GM19468 (cell line): ENCODE results near the gene KDM1B.
"Not testable (repeated sequence)": the region's sequence is repeated elsewhere in the genome, so short reads cannot be mapped to it uniquely, and the experiment has no call there.

Source experiments
- ATAC-seq: cut with Tn5 transposase; IDR thresholded peaks from one replicate; pipeline ENCODE4 v1.9.1; 2021; ENCODE audit warnings: mild to moderate bottlenecking, moderate library complexity, moderate number of reproducible peaks; ENCODE audit not compliant: unreplicated experiment; ENCODE audit errors: extremely low read depth

The KDM1B gene

GRCh38 chr6:18147616-18148015 lies 7.6 kb upstream of the KDM1B start:
- ATAC-seq, result no peak

- no peak for ATAC-seq
Measured at GRCh38 chr6:18148304-18149025, 6.8 kb upstream of the KDM1B start.

DNA sequence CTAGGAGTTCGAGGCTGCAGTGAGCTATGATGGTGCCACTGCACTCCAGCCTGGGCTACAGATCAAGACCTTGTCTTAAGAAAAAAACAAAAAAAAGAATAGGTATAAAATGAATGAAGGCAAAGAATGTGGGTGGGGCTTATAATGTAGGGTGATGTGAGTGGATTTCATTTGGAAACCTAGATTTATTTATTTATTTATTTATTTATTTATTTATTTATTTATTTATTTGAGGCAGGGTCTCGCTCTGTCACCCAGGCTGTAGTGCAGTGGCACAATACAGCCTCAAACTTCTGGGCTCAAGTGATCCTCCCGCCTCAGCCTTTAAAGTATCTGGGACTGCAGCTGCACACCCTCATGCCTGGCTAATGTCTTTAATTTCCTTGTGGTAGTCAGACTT lies 3.8 kb upstream of the KDM1B start:
- not testable (repeated sequence) for ATAC-seq

- no peak for ATAC-seq
Measured at GRCh38 chr6:18151801-18152200, 3.4 kb upstream of the KDM1B start.

DNA sequence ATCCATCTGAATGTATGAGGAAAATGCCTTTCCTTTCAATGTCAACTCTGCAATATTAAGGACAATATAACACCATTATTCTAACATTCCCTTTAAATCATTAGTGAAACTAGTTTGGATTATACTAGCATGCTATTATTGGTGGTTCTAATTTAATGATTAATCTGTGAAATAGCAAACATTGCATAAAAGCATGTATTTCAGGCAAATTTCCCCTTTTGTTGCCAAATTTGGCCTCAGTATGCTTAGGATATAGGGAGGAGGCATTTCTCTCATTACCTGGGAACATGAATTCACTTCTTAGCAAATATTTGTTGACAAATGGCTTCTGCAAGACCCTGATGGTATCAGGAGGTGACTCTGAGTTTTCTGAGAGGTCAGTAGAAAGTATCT lies 1.9 kb upstream of the KDM1B start:
- no peak for ATAC-seq

GRCh38 chr6:18154507-18155149 lies 594 bp upstream of the KDM1B start, which contains the start of gene TPMT:
TSS of gene TPMT (minus strand) at chr6:18155077. CDS start at chr6:18149127, 5,950 bp downstream.
- peak; percentile 37 for ATAC-seq

GRCh38 chr6:18155864-18156421 lies 721 bp downstream of the KDM1B start:
- peak; percentile 21 for ATAC-seq

DNA sequence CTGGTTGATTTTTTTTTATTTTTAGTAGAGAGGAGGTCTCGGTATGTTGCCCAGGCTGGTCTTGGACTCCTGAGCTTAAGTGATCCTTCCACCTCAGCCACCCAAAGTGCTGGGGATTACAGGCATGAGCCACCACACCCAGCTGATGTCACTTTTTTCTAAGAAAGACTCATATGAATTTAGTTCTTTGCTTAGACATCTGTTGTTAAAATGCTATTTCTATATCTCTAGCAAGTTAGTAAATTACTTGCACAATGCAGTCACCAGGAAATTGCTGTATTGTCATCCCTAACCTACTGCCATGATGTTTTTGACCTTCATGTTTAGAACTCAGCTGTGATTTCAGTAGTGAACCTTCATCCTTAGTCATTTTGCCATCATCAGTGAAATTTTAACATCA lies 5.7 kb downstream of the KDM1B start:
- ATAC-seq, result no peak

DNA sequence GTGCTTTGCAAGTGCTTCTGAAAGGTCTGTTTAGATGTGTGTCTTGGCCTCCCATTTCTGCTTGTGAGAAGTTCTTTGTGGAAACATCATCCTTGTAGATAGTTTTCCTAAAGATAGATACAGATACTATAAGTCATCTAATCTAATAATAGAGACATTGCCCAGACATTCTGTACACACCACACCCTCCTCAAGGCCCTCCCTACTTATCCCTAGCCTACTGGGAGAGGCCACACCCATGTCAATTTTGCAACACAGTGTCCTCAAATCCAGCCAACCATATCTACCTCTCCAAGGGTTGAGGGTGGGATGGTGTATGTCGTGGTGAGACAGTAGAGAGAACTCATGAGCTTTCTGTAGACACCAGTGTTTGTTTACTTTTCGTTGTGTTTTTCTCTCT lies 6.2 kb downstream of the KDM1B start:
- no peak for ATAC-seq

DNA sequence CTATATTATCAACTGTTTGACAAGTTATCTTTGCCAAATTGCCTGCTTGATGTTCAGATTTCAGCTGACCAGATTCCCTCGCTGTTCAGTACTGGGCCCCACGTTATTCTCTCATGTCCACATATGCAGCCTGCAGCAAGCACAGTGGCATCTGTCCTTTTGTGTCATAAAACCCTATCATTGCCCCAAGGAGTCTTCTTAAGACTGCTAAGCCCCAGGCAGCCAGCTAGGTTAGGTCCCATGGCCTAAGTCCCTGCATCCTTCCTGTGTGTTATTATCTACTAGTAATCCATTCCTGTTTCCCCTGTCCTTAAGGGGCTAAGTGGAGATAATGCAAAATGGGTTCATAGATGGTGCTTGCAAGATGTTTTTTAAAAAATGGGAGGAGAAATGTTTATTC lies 7.2 kb downstream of the KDM1B start:
- ATAC-seq, result no peak

GRCh38 chr6:18165751-18166150 lies 10.5 kb downstream of the KDM1B start:
- no peak for ATAC-seq

DNA sequence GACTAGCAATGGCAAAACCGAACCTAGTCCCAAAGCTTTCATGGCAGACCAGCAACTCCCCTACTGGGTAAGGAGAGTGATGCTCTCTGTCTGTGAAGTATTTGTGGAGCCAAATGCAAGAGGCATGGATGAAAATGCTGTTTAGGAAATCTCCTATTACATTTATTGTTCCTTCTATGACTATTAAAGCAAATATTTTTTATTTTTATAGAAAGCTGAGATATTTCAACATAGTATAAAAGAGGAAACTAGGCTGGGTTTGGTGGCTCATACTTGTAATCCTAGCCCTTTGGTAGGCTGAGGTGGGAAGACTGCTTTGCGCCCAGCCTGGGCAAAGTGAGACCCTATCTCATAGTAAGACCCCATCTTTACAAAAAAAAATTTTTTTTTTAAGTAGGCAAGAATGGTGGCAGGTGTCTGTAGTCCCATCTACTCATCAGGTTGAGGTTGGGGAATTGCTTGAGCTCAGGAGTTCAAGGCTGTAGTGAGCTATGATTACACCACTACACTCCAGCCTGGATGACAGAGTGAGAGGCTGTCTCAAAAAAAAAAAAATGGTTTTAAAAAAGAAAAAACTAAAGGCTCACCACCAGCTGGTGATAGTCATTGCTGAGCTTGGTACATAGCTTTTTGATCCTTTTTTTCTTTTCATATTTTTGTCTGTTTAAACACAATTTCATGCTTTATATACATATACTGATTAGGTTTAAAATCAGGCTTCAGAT lies 11.3 kb downstream of the KDM1B start:
- no peak for ATAC-seq

DNA sequence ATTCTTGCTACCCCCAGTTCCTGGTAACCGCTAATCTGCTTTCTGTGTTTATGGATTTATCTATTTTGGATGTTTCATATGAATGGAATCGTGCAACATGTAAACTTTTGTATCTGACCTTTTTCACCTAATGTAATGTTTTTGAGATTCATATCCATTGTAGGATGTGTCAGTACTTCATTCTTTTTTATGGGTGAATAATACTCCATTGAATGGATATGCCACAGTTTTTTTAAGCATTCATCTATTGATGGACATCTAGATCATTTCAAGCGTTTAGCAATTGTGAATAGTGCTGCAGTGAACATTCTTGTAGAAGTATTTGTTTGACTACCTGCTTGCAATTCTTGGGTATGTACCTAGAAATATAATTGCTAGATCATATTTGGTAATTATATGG lies 13.0 kb downstream of the KDM1B start:
- ATAC-seq, result no peak

DNA sequence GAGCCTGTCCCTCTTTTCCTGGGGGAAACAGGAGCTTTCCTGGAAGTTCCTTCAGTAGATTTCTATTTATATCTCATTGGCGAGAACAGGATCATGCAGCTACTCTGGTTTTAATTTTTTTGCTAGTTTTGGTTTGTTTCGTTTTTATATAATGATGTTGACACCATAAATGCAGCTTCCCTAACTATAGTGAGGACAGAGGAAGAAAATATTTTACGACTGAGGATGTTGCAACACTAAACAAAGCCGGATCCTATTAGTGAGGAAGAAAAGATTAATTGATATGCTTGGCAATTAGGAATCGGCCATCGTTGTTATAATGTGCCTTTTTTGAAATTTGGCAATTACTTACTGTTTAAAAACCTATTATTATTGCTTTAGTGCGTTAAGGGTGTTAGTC lies 16.6 kb downstream of the KDM1B start:
- ATAC-seq, result no peak

GRCh38 chr6:18176198-18176597 lies 21.0 kb downstream of the KDM1B start:
- ATAC-seq, result not testable (repeated sequence)

DNA sequence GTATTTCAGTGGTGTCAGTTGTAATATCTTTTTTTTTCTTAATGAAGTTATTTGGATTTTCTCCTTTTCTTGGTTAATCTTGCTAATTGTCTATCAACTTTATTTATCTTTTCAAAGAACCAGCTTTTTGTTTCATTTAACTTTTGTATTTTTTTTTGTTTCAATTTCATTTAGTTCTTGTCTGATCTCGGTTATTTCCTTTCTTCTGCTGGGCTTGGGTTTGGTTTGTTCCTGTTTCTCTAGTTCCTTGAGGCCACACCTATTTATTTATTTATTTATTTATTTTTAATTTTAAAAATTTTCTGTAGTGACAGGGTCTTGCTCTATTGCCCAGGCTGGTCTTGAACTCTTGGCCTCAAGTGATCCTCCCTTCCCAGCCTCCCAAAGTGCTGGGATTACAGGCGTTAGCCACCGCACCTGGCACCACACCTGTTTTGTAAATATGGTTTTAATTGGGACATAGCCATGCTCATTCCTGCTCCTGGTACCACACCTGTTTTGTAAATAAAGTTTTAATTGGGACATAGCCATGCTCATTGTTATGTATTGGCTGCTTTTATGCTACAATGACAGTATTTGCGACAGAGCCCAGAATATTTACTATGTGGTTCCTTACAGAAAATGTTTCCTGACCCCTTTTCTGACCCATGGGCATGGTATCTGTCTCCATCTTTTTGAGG lies 22.2 kb downstream of the KDM1B start:
- ATAC-seq, result no peak

- ATAC-seq, result no peak
Measured at GRCh38 chr6:18178960-18179615, 23.9 kb downstream of the KDM1B start.

DNA sequence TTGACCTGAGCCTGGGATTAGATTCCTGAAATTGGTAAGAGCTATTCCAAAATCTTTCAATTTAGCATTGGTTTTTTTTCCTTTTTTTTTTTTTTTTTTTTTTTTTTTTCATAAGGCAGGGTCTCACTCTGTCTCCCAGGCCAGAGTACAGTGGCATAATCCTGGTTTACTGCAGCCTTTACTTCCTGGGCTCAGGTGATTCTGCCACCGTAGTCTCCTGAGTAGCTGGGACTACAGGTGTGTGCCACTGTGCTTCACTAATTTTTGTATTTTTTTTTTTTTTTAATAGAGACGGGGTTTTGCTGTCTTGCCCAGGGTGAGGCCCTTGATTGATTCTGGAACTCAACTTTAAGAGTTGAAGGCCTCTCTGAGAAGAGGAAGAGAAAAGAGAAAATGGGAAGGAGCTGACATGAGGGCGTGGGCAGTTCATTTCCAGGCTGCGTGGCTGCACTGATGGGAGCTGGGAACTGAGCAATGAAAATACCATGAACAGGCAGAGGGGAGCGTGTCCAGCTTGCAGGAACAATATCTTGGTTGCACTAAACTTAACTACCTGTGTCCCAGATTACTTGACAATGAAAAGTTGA lies 24.6 kb downstream of the KDM1B start:
- ATAC-seq, result no peak

DNA sequence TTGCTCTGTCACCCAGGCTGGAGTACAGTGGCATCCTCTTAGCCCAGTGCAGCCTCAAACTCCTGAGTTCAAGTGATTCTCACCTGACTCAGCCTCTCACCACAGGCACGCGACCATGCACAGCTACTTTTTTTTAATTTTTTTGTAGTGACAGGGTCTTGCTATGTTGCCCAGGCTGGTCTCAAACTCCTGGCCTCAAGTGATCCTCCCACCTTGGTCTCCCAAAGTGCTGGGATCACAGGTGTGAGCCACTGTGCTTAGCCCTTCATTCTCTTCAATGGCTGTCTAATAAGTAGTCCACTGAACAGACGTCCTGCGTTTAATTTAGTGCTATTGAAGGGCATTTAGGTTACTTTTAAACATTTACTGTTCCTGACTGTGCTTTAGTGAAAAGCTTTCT lies 27.3 kb downstream of the KDM1B start:
- no peak for ATAC-seq

- ATAC-seq, result no peak
Measured at GRCh38 chr6:18183766-18184165, 28.5 kb downstream of the KDM1B start.
